Neural cell (in vitro differentiated cells): Measurements from ENCODE around the gene BBS4.

ENCODE experiments used
- EZH2 ChIP-seq: fragments of 200-600, 300-800 bp; shearing (Covaris generic), sonication (generic); IDR thresholded peaks from 2 replicates; pipeline ENCODE4 v1.6.1; 2014; ENCODE audit warnings: antibody characterized with exemption, low read length, borderline replicate concordance, mild to moderate bottlenecking; ENCODE audit not compliant: insufficient read depth, poor library complexity, severe bottlenecking
- POLR2AphosphoS5 ChIP-seq: IDR thresholded peaks from 2 replicates; pipeline ENCODE4 v1.6.1; 2012
- REST ChIP-seq: IDR thresholded peaks from 2 replicates; pipeline ENCODE4 v1.6.1; 2012; ENCODE audit warnings: borderline replicate concordance

- TF ChIP-seq REST (no peak), POLR2AphosphoS5 (no peak), EZH2 (no peak)
Observed at GRCh38 chr15:72698938-72699337, 12.9 kb downstream of the BBS4 start.
